NCI-H1436 (cell line): ENCODE results near the gene BRS3.
"Not testable (repeated sequence)": the region's sequence is repeated elsewhere in the genome, so short reads cannot be mapped to it uniquely, and the experiment has no call there.

Experiments used
- DNase-seq: peaks from one replicate; lab custom pipeline; 2025; lab: John Stamatoyannopoulos, UW

The BRS3 gene

DNA sequence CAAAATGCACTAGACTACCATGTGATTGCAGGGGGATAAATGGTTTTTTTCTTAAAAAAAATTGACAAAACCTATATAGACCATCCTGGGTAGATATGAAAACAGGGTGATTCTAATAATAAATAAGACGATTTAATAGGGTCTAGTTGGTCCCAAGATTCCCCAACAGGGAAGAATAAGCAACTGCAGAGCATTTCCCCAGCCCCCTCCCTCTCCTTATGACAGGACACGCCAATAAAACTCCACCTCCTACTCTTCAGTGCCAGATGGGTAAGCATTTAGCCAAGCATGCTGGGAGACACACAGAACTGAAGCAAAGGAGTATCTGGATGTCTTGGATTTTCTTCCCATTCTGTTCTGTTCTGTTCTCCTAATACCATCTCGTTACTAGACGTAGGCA lies at the start of gene BRS3:
BRS3 (plus strand) TSS at position 301 of the 400 bp plus-strand sequence. CDS start 168 bp downstream, outside the sequence.
- no peak for DNase-seq

DNA sequence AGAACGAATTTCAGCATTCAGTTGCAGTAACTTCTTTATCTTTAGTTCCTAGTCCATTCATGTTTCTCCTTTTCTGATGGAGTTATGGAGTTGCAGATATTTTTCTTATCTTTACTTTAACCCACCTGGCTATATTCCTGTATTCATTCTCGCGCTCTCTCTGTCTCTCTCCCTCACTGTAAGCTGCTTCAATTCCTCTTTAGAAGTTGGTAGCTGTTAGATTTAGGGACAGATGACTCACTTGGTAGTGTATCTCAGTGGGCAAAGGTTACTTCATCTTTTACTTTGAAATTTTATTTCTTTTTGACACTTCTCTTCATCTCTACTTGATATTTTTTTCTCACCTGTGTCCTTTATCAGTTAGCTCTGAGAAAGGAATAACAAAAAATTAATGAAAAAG lies 49.6 kb upstream of the BRS3 start:
- DNase-seq: no peak

DNA sequence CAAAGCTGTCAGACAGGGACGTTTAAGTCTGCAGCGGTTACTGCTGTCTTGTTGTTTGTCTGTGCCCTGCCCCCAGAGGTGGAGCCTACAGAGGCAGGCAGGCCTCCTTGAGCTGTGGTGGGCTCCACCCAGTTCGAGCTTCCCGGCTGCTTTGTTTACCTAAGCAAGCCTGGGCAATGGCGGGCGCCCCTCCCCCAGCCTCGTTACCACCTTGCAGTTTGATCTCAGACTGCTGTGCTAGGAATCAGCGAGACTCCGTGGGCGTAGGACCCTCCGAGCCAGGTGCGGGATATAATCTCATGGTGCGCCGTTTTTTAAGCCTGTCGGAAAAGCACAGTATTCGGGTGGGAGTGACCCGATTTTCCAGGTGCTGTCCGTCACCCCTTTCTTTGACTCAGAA lies 42.1 kb upstream of the BRS3 start:
- DNase-seq: not testable (repeated sequence)

DNA sequence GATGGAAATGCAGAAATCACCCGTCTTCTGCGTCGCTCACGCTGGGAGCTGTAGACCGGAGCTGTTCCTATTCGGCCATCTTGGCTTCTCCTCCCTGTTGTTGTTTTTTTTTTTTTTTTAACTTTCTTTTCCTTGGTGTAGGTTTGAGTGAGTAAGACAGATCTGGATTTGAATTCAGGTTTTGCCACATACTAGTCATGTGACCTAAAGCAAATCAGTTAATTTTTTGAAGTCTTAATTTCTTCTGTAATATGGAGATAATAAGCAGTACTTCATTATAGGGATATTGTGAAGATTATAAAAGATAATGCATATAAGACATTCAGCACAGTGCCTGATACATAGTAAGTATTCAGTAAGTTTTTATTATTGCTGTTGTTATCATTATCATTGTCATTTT lies 41.5 kb upstream of the BRS3 start:
- no peak for DNase-seq

DNA sequence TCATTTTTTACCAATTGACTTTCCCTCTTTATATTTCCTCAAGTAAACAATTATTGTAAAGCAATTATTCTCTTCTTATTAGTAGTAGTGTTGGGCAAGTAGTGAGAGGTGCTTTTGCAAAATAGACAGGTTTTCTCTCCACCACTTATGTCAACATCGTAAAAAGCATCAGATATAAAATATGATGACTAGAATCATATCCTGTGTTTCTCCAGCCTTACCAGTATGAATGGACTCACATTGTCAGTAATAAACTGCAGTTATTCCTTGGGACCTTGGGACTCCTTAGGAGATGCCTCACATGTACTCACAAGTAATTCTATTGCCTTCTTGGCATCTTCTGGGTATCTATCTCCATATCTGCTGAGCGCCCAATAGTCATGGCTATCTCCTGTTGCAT lies 40.4 kb upstream of the BRS3 start:
- no peak for DNase-seq

DNA sequence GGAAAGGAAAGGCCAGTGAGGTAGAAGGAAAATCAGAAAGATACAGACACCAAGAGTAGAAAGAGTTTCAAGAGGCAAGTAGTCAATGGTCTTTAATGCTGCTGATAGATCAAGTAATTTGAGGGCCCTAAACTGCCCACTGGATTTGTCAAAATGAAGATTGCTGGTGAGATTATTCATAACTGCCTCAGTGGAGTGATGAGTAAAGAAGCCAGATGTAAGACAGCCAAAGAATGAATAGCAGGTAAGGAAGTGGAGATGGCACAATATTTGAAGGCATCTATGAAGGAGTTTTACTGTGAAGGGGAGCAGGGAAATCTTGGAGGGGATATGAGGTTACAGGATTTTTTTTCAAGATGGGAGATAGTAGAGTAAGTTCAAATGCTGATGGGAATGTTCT lies 39.8 kb upstream of the BRS3 start:
- DNase-seq: no peak

DNA sequence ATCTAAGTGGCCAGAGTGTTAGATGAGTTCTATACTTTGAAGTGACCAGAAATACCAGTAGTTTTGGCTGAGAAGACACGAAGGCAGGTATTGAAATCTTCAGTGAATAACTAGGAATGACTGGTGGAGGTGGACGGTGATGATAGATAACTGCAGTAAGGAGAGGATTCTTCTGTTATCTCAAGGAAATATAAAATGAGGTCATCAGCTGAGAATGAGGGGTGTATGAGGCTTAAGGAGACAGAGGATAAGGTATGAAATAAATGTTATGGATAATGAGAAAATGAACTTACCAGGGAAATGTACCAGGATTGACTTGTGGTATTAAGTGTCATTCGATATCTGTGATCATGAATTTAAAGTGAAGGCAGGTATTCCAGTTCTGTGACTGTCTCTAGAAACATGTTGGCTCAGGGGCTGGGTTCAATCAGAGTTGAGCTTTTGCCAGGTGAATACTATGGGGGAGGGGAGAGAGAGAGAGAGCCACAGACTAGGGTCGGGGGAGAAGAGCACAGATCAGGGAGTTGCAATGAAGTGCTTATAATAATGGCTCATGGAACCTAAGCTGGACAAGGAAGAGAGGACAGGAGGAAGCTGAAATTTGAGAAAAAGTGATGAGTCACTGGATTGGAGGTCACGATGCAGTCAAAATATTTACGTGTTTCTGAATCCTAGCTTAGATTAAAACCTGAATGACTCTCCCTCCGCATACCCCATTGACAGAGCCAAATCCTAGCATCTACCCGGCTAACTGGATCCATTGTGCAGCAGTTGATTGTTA lies 37.5 kb upstream of the BRS3 start:
- no peak for DNase-seq

DNA sequence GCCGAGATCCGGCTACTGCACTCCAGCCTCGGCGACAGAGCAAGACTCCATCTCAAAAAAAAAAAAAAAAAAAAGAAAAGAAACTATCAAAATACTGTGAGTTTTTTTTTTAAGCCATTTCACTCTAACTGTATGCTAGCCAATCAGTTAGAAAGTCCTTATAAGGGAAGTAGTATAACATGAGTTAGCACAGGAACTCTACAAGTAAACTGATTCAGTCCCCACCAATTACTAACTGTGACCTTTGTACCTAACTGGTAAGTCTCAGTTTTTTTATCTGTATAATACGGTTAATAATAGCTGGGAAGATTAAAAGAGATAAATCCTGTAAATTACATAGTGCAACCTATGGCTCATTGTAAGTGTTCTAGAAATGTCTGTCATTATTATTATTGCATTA lies 35.1 kb upstream of the BRS3 start:
- DNase-seq: no peak

DNA sequence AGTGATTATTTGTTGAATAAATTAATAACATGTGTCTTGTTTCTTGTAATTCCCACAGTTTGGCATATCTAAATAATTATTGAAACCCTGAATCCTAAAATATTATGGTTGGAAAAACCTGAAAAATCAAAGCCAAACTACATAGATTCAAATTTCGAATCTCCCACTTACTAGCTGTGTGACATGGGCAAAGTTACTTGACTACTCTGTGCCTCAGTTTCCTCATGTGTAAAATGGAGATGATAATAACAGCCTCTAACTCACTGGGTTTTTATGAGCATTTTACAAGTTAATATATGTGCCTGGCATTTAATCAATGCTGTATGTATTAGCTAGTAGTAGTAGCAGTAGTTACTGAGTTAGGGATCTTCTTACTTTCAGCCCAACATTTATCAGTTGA lies 34.6 kb upstream of the BRS3 start:
- no peak for DNase-seq

DNA sequence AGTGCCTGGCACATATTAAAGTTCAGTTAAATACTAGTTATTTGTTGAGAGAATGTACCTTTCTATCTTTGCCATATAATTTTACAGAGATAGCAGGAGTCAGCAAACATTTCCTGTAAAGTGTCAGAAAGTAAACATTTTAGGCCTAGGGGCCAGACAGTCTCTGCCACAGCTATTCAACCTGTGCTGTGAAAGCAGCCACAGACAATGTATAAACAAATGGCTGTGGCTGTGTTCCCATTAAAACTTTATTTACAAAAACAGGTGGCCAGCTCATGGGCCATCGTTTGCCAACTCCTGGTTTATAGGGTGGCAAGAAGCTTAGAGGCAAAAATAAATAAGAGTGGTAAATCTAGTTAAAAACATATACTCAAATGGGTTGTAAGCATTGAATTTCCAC lies 34.0 kb upstream of the BRS3 start:
- no peak for DNase-seq

DNA sequence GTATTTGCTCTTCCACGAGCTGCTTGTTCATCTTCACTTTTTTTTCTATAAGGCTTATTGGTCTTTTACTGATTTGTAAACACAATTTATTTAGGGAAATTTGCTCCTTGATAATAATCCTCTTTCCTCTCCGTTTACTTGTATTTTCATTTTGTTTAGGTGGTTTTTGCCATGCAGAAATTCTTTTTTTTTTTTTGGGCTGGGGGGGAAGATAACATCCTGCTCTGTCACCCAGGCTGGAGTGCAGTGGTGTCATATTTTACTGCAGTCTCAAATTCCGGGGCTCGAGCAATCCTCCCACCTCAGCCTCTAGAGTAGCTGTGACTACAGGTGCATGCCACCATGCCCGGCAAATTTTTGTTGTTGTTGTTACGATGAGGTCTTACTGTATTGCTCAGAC lies 31.6 kb upstream of the BRS3 start:
- DNase-seq: no peak

DNA sequence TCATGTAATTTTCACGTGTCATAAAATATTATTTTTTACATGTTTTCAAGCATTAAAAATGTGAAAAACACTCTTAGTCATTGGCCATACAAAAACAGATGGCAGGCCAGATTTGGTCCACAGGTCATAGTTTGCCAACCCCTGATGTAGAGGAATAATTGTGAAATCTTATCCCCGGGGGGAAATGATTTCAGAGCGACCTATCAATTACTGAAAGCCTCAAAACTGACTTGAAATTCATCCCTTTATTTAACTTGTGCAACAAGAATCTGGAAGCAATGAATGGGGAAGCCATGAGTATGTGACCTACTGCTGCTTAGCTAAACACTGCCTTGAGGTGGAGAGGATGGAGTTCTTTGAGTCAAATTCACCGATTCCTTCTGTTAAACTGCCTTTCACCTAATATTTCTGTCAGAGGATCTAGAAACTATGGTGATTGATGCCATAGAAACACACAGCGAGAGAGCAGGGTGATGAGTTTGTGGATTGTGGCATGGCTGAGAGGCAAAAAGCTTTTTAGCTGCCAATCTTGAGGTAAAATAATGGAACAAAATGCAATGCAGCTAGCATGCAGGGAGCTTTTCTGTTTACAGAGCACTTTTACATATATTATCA lies 30.3 kb upstream of the BRS3 start:
- DNase-seq: peak; percentile 16

DNA sequence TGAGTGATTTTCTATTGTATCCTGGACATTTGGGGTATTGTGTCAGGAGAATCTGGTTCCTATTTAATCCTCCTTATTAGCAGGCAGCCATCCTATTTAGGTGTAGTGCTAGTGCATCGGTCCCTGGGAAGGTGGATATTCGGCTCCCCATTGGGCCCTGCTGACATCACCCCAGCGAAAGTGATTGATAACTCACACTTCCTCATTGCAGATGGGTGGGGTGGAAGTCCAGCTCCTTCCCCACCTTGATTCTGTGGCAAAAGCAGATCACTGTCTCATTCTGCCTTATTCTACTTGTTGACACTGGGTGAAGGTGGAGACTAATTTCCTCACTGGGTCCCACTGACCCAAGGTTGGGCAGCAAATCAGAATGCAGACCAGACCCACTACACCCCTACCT lies 23.2 kb upstream of the BRS3 start:
- no peak for DNase-seq

DNA sequence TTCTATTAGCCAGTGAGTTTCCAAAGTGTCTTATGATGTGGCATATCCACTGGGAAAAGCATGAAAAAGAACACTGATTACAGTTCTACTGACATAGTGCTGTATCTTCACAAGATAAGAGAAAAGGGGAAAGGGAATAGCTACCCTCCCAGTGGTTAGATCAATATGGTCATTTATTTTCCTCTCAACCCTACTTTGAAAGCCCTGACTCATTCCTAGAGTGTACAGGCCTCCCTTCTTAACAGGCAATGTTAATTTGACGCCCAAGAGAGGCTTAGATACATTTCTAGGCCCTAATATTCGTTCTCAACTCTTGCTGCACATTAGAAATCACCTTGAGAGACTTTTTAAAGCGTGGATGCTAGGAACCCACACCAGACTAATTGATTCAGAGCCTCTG lies 20.4 kb upstream of the BRS3 start:
- DNase-seq: no peak

DNA sequence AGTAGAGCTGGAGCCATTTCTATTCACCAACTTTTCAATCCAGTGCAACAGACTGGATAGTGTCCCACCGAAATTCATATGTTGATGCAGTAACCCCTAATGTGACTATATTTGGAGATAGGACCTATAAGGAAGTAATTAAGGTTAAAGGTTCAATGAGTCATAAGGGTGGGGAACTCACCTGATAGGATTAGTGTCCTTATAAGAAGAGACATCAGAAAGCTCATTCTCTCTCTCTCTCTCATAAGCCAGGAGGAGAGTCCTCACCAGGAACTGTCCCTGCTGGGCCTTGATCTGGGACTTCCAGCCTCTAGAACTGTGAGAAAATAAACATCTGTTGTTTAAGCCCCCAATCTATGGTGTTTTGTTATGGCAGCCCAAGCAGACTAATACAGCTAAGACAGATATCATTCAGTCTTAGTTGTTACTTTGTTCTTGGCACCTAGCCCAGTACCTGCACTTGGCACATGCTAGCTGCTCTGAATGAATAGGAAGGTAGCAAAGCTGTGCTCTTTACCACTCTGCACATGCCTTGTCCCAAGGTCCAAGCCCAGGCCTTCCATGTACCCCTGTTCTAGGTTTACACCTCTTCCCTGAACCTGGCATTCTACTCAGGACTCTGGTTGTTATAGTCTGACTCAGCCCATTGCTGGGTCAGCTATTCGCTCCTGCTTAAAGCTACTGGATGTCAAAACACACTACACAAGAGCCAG lies 19.2 kb upstream of the BRS3 start:
- DNase-seq: no peak

DNA sequence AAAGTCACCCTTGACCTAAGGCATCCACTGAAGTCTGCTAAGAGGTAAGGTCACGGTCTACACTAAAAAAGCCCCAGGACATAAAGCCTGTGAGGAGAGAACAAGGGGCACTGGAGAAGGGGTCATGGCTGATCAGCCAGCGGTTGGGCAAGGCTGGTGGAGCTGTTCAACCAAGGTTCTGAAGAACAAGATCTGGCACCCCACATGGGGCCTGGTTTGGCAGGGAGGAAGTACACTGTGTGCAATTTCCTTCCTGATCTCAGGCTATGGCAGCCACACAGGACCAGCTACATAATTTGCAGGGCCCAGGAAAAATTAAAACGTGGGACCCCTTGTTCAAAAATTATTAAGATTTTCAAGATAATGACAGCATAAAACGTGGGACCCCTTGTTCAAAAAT lies 14.1 kb upstream of the BRS3 start:
- DNase-seq: no peak

DNA sequence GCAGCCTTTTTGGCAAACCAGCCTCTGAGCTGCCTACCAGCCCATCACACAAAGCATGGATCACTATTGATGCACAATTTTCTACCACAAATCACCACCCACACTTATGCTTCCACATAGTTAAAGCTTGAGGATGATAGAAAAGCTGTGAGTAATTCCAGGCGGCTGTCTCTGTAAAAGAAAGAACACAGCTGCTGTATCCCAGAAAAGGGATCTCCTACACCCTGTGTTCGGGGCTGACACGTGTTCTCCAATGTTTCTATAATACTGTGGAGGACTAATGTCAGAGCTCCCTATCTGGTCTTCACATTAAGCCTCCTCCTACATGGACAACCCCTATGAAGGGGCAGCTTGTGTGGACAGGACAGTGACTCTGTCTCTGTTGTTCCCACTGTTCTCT lies 12.5 kb upstream of the BRS3 start:
- DNase-seq: no peak

DNA sequence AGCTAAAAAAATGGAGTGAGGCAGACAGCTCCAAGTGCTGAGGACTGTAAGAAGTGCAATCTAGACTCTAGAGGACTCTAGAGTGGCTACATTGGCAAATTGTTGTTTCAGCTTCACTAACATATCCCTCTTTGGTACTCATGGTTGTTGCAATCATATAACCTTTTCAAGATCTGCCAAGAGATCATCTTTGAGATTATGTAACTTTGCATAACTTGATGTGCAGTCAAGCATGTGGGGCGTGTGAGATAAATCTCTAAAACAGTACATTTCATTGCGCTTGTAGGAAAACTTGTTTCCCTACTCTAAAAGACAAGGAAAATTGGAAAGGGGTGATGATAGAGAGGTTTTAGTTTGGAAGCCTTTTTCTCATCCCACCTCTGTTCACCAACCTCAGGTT lies 11.2 kb upstream of the BRS3 start:
- DNase-seq: no peak

DNA sequence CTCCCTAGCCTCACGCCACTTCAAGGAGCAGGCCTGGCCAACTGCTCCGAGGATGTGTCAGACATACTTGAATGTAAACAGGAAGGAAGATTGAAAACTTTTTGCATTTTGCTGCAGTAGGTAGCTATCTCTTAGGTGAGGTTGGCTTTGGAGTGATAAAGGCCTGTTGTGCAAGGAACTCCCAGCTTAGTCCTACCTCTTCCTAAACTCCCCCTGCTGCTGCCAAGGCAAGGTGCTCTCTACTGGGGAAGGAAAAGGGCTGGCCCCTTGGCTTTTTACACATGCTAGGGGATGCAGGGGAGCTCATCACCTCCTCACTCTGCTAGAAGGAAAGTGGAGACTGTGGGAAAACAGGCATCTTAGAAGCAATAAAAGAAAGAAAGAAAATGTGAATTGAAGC lies 10.7 kb upstream of the BRS3 start:
- no peak for DNase-seq

DNA sequence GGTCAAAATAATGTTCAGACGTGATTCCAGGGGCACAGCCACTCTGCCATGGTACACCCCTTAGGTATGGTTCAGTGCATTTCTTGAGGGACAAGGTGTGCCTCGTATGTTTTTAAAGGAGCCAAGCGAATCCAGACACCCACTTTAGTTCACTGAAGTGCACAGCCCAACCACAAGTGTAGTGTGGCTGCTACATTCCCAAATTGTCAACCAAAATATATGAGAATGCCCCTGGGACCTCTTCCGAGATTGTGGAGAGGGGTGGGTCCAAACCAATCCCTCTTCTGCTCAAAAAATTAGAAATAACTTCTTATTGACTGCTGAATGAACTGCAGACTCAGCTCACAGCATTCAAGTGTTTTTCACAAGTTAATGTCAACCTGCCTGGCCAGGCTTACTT lies 7.4 kb upstream of the BRS3 start:
- DNase-seq: peak; percentile 10

DNA sequence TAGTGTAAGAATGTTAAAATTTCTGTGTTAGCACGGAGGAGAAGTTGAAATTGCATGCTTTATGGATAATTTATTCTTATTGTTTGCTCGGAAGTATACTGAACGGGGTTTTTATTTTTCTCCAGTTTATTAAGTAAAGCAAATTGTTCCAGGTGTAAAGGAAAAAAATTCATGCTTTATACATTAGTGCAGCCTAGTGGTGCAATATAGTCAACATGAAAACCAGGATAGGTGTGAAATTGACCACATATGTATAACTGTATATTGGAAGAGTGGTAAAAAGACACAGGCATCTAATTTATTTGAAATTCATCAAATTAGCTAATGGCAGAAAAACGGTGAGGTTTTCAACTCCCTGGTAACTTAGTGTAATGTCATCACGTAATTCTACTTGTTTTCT lies 959 bp downstream of the BRS3 start:
- no peak for DNase-seq

DNA sequence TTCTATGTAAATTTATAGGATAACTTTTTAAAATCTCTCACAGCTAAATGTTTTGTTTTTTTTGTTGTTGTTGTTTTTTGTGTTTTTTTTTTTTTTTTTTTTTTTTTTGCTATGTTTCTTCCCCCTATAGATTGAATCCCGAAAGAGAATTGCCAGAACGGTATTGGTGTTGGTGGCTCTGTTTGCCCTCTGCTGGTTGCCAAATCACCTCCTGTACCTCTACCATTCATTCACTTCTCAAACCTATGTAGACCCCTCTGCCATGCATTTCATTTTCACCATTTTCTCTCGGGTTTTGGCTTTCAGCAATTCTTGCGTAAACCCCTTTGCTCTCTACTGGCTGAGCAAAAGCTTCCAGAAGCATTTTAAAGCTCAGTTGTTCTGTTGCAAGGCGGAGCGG lies 4.1 kb downstream of the BRS3 start:
- DNase-seq: no peak

DNA sequence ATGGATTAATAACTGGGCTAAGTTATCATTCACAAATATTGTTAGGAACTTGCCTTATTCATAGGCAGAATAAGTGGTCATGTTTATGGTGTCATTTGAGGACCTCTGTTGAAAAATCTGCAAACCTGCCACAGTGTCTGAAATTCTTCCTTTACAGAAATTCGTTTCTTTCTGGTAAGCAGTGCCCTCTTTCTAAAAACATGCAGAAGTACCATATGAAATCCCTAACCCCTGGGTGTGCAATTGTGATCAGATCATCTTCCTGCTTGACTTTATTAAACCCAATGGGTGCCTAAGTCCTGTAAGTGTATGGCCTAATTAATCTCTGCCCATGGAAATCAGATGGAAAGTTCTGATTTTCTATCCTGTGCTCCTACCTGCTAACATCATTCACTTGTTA lies 5.3 kb downstream of the BRS3 start:
- no peak for DNase-seq
